Ovary (tissue), 9 donors: ENCODE results near the gene GAS2L2. TPM values are rescaled to one million over a fixed set of nuclear protein-coding genes. Genes with fewer than 3 reads are reported as not detected.

ENCODE experiments used
- DNase-seq, 5 donors: peaks; one replicate each; pipeline ENCODE4 v3.0.0-alpha.2; 2019 to 2020
- H3K27ac ChIP-seq, 2 donors: fragments of 200-600 bp; one replicate each; pipeline versions ENCODE4 v1.5.1 to v1.8.0; 2019 to 2022
- H3K27me3 ChIP-seq: fragments of 200-600 bp; one replicate; pipeline ENCODE4 v1.8.0; 2022
- H3K36me3 ChIP-seq: fragments of 200-600 bp; sonication (generic); one replicate; pipeline ENCODE4 v1.5.1; 2019
- H3K4me1 ChIP-seq: one replicate; pipeline ENCODE4 v1.8.1; 2013; ENCODE audit warnings: mild to moderate bottlenecking, moderate library complexity; ENCODE audit not compliant: insufficient read depth
- H3K4me3 ChIP-seq: fragments of 200-600 bp; sonication (generic); one replicate; pipeline ENCODE4 v1.5.1; 2017
- H3K9me3 ChIP-seq, 2 donors: fragments of 200-600 bp in 1 of 2; sonication (generic) in 1 of 2; one replicate each; pipeline versions ENCODE4 v1.5.1 to v1.8.1; 2013 to 2019; ENCODE audit warnings: mild to moderate bottlenecking in 1 of 2, moderate library complexity in 1 of 2
- EP300 ChIP-seq: sonication (generic); formaldehyde crosslinking; IDR thresholded peaks from one replicate; pipeline ENCODE4 v1.6.1; 2017; ENCODE audit warnings: antibody characterized with exemption
- POLR2A ChIP-seq: fragments of 450-650 bp; IDR thresholded peaks from one replicate; pipeline ENCODE4 v1.6.1; 2017; ENCODE audit warnings: antibody characterized with exemption, mild to moderate bottlenecking, moderate library complexity
- WGBS, 3 donors: extraction: QIAGEN DNeasy Blood & Tissue Kit in 1 of 3; methylation state at CpG; one replicate each; pipeline versions ENCODE4 v1.1.5 to v1.1.7; 2013 to 2017; 5-methylcytosine and 5-hydroxymethylcytosine counted together
- intact Hi-C, 4 donors: fragments of 100-400 bp; cut with DNase I; formaldehyde crosslinking; loops; one replicate each; pipeline versions ENCODE4 v1.11.0 to v1.15.1; 2022 to 2023
- polyA plus RNA-seq, 2 donors: library from polyadenylated mRNA; stranded (reverse); fragments of 200-250 nt in 1 of 2; fragments of 350-450 nt in 1 of 2; fragmentation: Illumina TruSeq in 1 of 2; extraction: RNeasy Lipid Tissue Mini Kit (QIAGEN cat#74804) in 1 of 2; gene quantifications; one replicate each; pipeline ENCODE4 v1.2.3, GENCODE V29; 2013 to 2014
- total RNA-seq, 7 donors: library from RNA; depleted of rRNA in 2 of 7; stranded (reverse); fragments of >200 nt in 2 of 7; fragmentation: NEBNext Ultra II Directional in 3 of 7; extraction: Animal tissue kit (Norgen Biotek cat#: 25700) in 3 of 7; gene quantifications; one replicate each; pipeline versions ENCODE4 v1.1.0 to v1.2.4, GENCODE V29; 2016 to 2023
- TF ChIP-seq, protein P1 (sequence below), 3 donors: fragments of 450-650 bp in 2 of 3; fragments of 200-600 bp in 1 of 3; IDR thresholded peaks; one replicate each; pipeline versions ENCODE4 v1.5.1 to v1.8.0; 2016 to 2022; ENCODE audit warnings: antibody characterized with exemption in 3 of 3, mild to moderate bottlenecking in 1 of 3
- donor health status: DM: no; HTN: no; CAD: no; lungs with moderate emphysema.
- donor health status: DM: no; HTN: no; CAD: no.
- donor health status: Bipolar disorder and iron deficiency.
- donor health status: DM: yes; HTN: yes; CAD: no.
- donor health status: DM: no; HTN: no; CAD: no.
- donor health status: DM: yes; HTN: yes; CAD: no.

Gene GAS2L2
- total and polyA plus RNA-seq, 9 donors, result 0.02 to 9.0 (median 0.61) TPM; not detected in 3

- intact Hi-C loops, result no loop called here
- TF ChIP-seq EP300 (no peak), POLR2A (no peak)
- TF ChIP-seq, protein P1, sequence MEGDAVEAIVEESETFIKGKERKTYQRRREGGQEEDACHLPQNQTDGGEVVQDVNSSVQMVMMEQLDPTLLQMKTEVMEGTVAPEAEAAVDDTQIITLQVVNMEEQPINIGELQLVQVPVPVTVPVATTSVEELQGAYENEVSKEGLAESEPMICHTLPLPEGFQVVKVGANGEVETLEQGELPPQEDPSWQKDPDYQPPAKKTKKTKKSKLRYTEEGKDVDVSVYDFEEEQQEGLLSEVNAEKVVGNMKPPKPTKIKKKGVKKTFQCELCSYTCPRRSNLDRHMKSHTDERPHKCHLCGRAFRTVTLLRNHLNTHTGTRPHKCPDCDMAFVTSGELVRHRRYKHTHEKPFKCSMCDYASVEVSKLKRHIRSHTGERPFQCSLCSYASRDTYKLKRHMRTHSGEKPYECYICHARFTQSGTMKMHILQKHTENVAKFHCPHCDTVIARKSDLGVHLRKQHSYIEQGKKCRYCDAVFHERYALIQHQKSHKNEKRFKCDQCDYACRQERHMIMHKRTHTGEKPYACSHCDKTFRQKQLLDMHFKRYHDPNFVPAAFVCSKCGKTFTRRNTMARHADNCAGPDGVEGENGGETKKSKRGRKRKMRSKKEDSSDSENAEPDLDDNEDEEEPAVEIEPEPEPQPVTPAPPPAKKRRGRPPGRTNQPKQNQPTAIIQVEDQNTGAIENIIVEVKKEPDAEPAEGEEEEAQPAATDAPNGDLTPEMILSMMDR (IDR thresholded peaks at IDR 0.05), result no peak
- 83 to 84% (median 83%) methylated on average over 3 of the region's 3 CpGs for WGBS, 3 donors
- Histone ChIP-seq H3K27me3 (no peaks in the 10 kb centered on the region), H3K9me3 (no peaks in the 10 kb centered on the region), H3K4me1 (peaks cover 12% of the 10 kb centered on the region), H3K36me3 (no peaks in the 10 kb centered on the region), H3K27ac (no peak overlapping the region), H3K4me3 (no peak overlapping the region)
- DNase-seq, result no peak
Observed at GRCh38 chr17:35728551-35728950, 24.5 kb downstream of the GAS2L2 start.

- Histone ChIP-seq H3K27me3 (no peaks in the 10 kb centered on the region), H3K4me3 (no peak overlapping the region), H3K27ac (no peak overlapping the region), H3K36me3 (no peaks in the 10 kb centered on the region), H3K4me1 (peaks cover 12% of the 10 kb centered on the region), H3K9me3 (no peaks in the 10 kb centered on the region)
- WGBS, 3 donors, result 85 to 90% (median 89%) methylated on average over 5 of the region's 5 CpGs
- TF ChIP-seq EP300, result no peak
- no peak for DNase-seq
- intact Hi-C loops, result no loop called here
Observed at GRCh38 chr17:35727635-35728034, 25.4 kb downstream of the GAS2L2 start.

DNA sequence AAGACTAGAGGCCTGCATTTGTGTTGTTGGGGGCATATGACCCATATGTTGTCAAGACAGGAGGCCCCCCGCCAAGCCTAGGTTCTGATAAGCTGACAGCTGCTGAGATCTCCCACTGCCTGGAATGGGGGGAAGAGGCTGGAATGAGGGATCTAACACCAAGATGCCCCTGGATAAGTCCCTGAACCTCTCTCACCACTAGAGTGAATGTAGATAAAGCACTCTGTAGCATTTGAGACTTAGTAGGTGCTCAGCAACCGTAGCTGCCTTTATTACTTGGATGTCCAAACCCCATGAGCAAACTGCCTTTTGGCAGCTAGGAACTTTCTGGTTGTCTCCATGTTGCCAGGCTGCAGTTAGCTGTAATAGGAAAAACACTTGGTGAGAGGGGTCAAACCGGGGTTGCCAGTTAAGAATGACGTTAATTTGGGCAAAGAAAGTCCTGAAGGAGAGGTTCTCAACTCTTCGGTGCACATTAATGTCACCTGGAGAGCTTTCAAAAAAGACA is 26.0 kb downstream of the GAS2L2 start:
- Histone ChIP-seq H3K36me3 (no peaks in the 10 kb centered on the region), H3K9me3 (no peaks in the 10 kb centered on the region), H3K4me3 (no peak overlapping the region), H3K27me3 (no peaks in the 10 kb centered on the region), H3K27ac (no peak overlapping the region), H3K4me1 (peaks cover 10% of the 10 kb centered on the region)
- WGBS, 3 donors, result 61 to 70% (median 68%) methylated on average over 5 of the region's 5 CpGs
- intact Hi-C loops, result no loop called here
- TF ChIP-seq, protein P1 (IDR thresholded peaks at IDR 0.05), result no peak
- TF ChIP-seq POLR2A (no peak), EP300 (no peak)
- no peak for DNase-seq

DNA sequence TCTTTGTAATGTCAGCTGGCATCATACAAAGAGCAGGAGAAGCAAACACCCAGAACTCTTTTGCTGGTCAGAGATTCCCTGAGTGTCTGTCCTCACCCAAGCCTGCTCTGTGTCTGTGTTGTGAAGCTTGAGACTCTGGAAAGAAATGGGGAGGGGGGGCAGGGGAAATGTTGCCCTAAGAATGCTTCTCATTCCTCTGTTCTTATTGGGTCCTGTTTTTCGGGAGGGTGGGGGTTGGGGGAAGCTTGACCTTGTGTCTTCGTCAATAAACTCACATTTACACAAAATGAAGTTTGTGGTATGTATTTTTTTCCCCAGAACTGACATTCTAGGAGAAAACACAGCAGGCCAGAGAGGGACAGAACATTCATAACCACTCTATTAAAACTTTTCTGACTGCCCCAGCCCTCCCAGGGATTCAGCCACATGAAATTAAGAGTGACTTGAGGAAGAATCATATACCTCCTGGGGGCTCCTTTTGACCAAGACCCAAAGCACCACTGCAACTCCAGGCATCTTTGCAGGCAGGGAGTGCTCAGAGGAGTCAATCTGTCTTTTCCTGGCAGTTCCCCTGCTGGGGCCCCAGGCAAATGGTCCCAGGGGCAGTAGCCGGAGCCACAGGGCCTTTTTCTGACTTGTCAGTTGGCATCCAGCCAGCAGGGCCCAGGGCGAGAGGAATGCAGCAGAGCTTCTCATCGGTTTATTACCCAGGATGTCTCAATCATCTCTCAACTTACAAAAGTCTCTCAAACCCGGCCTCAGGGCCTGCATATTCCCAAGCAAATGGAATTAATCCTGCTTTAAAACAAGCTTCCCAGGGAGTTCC is 26.7 kb downstream of the GAS2L2 start:
- peaks cover 10% of the 10 kb centered on the region for H3K4me1 ChIP-seq
- TF ChIP-seq EP300 (no peak), POLR2A (no peak)
- TF ChIP-seq, protein P1 (IDR thresholded peaks at IDR 0.05), result no peak
- no peaks in the 10 kb centered on the region for H3K36me3 ChIP-seq
- H3K4me3 ChIP-seq, result no peak overlapping the region
- DNase-seq, result peak in 4 of 5 donors; percentile 43 to 68 (median 62)
- 15 to 23% (median 22%) methylated on average over 6 of the region's 6 CpGs for WGBS, 3 donors
- H3K27ac ChIP-seq, result no peak overlapping the region
- H3K9me3 ChIP-seq, result no peaks in the 10 kb centered on the region
- H3K27me3 ChIP-seq, result no peaks in the 10 kb centered on the region
- intact Hi-C loops, result no loop called here

DNA sequence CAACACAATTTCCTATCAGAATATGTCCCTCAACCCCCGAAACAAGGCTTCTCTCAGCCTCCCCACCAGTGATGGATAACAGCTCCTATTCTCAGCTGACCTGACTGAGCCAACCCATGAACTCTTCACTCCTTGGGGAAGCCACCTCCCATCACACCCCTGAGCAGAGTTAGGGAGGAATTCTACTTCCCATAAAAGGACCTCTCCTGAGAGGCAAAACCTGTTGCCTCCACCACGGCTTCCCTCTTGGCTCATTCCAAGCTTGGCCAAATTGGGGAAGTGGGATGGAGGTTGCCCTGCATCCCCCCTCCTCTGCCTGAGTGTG is 27.3 kb downstream of the GAS2L2 start:
- no peak for DNase-seq
- intact Hi-C loops, result no loop called here
- H3K27me3 ChIP-seq, result no peaks in the 10 kb centered on the region
- no peak overlapping the region for H3K27ac ChIP-seq
- H3K4me3 ChIP-seq, result no peak overlapping the region
- 33 to 47% (median 40%) methylated on average over 2 of the region's 2 CpGs for WGBS, 3 donors
- H3K9me3 ChIP-seq, result no peaks in the 10 kb centered on the region
- TF ChIP-seq EP300, result no peak
- no peak for TF ChIP-seq POLR2A
- TF ChIP-seq, protein P1 (IDR thresholded peaks at IDR 0.05), result no peak
- peaks cover 6% of the 10 kb centered on the region for H3K4me1 ChIP-seq
- H3K36me3 ChIP-seq, result no peaks in the 10 kb centered on the region
